HCT116 (cell line): ENCODE measurements around the gene TIPRL. TPM values are rescaled to one million over a fixed set of nuclear protein-coding genes. Genes with fewer than 3 reads are reported as not detected.

Experiments used
- ATAC-seq: fragments of 200-7000 bp; cut with Tn5 transposase; 2 replicates; pipeline ENCODE4 v1.9.1; 2020; ENCODE audit warnings: mild to moderate bottlenecking, moderate library complexity
- BruUV-seq: library from RNA; stranded (reverse); fragments of 400-500 nt; replicated peaks from 2 replicates; lab custom pipeline; 2021; lab: Mats Ljungman, UMichigan
- CTCF ChIA-PET: fragments of 300-600 bp; sonication (Branson Sonifier 250); formaldehyde crosslinking; loops from one replicate; lab custom pipeline; 2021; ENCODE audit warnings: antibody characterized with exemption; lab: Charles Lee
- POLR2A ChIA-PET: fragments of 300-600, 350-600 bp; sonication (Branson Sonifier 250); formaldehyde crosslinking; loops from one replicate; lab custom pipeline; 2021; ENCODE audit warnings: antibody characterized with exemption; lab: Charles Lee
- RAD21 ChIA-PET, 2 experiments: fragments of 300-600 bp; sonication (Branson Sonifier 250); formaldehyde crosslinking; loops; one replicate each; lab custom pipeline; 2023; ENCODE audit warnings: low total read pairs in 2 of 2; ENCODE audit not compliant: uncharacterized antibody in 2 of 2, unreplicated experiment in 2 of 2, low non-redundant PET in 1 of 2; lab: Charles Lee
- DNase-seq: peaks from one replicate; pipeline ENCODE4 v3.0.0-alpha.2; 2010; ENCODE audit warnings: low read depth, low spot score
- H2AFZ ChIP-seq: fragments of 200-600 bp; shearing (Covaris generic), sonication (generic); 2 replicates; pipeline ENCODE4 v1.6.1; 2017; ENCODE audit warnings: low read depth, mixed run types, mixed read lengths, antibody characterized with exemption, low read length; ENCODE audit not compliant: poor library complexity, severe bottlenecking
- H3K27ac ChIP-seq: 2 replicates; pipeline ENCODE4 v1.5.1; 2012; ENCODE audit warnings: low read depth, low read length
- H3K27me3 ChIP-seq: fragments of 200-600 bp; sonication (generic); 2 replicates; pipeline ENCODE4 v1.6.1; 2016; ENCODE audit warnings: mixed run types, low read length, mixed read lengths; ENCODE audit not compliant: insufficient read depth
- H3K36me3 ChIP-seq, 2 experiments: fragments of 200-500 bp in 1 of 2; fragments of 200-600 bp in 1 of 2; sonication (Bioruptor generic) in 1 of 2; sonication (generic) in 1 of 2; 2 replicates each; pipeline versions ENCODE4 v1.5.1 to v1.6.1; 2014 to 2016; ENCODE audit warnings: low read length in 2 of 2, inconsistent platforms in 1 of 2, mixed read lengths in 1 of 2, mixed run types in 1 of 2; ENCODE audit not compliant: insufficient read depth in 2 of 2, control insufficient read depth in 1 of 2
- H3K4me1 ChIP-seq, 2 experiments: fragments of 200-600 bp in 1 of 2; sonication (generic) in 1 of 2; 2 replicates each; pipeline versions ENCODE4 v1.5.1 to v1.6.1; 2012 to 2017; ENCODE audit warnings: low read length in 2 of 2, inconsistent platforms in 1 of 2, mild to moderate bottlenecking in 1 of 2, mixed read lengths in 1 of 2, mixed run types in 1 of 2, moderate library complexity in 1 of 2; ENCODE audit not compliant: insufficient read depth in 2 of 2, control insufficient read depth in 1 of 2
- H3K4me2 ChIP-seq: fragments of 200-600 bp; sonication (generic); 2 replicates; pipeline ENCODE4 v1.6.1; 2017; ENCODE audit warnings: mixed run types, low read length, mixed read lengths
- H3K4me3 ChIP-seq, 2 experiments: fragments of 200-600 bp in 1 of 2; sonication (generic) in 1 of 2; replicated peaks in 1 of 2; 2 replicates each; pipeline ENCODE4 v1.5.1; 2011 to 2016; ENCODE audit warnings: low read length in 2 of 2, control low read depth in 1 of 2, low read depth in 1 of 2, mild to moderate bottlenecking in 1 of 2, mixed read lengths in 1 of 2, mixed run types in 1 of 2
- H3K79me2 ChIP-seq: fragments of 200-600 bp; sonication (generic); 2 replicates; pipeline ENCODE4 v1.6.1; 2017; ENCODE audit warnings: mild to moderate bottlenecking, mixed run types, low read length, moderate library complexity, mixed read lengths; ENCODE audit not compliant: insufficient read depth
- H3K9ac ChIP-seq: fragments of 200-600 bp; sonication (generic); 2 replicates; pipeline ENCODE4 v1.6.1; 2016; ENCODE audit warnings: low read length, mixed read lengths
- H3K9me2 ChIP-seq: fragments of 200-600 bp; sonication (generic), shearing (Covaris generic); 2 replicates; pipeline ENCODE4 v1.6.1; 2017; ENCODE audit warnings: mixed run types, mild to moderate bottlenecking, moderate library complexity; ENCODE audit not compliant: insufficient read depth
- H3K9me3 ChIP-seq, 2 experiments: fragments of 200-500 bp in 1 of 2; fragments of 200-600 bp in 1 of 2; sonication (Bioruptor generic) in 1 of 2; sonication (generic) in 1 of 2; 2 replicates each; pipeline ENCODE4 v1.6.1; 2014 to 2017; ENCODE audit warnings: low read length in 2 of 2, mixed read lengths in 2 of 2, inconsistent platforms in 1 of 2, low read depth in 1 of 2, mild to moderate bottlenecking in 1 of 2, mixed run types in 1 of 2, moderate library complexity in 1 of 2; ENCODE audit not compliant: control insufficient read depth in 1 of 2, insufficient read depth in 1 of 2
- H4K20me1 ChIP-seq: fragments of 200-600 bp; sonication (generic), shearing (Covaris generic); 2 replicates; pipeline ENCODE4 v1.6.1; 2017; ENCODE audit warnings: mixed run types, mild to moderate bottlenecking, moderate library complexity; ENCODE audit not compliant: insufficient read depth
- CBX3 ChIP-seq: IDR thresholded peaks from 2 replicates; pipeline ENCODE4 v1.6.1; 2012; ENCODE audit warnings: low read depth
- ELF1 ChIP-seq: IDR thresholded peaks from 2 replicates; pipeline ENCODE4 v1.6.1; 2012; ENCODE audit warnings: low read depth, borderline replicate concordance
- EZH2phosphoT487 ChIP-seq: fragments of 200-600 bp; IDR thresholded peaks from 2 replicates; pipeline ENCODE4 v1.6.1; 2018; ENCODE audit warnings: antibody characterized with exemption, borderline replicate concordance
- POLR2A ChIP-seq: IDR thresholded peaks from 2 replicates; pipeline ENCODE4 v1.7.0; 2011; ENCODE audit warnings: borderline replicate concordance; ENCODE audit not compliant: insufficient read depth, insufficient read length; ENCODE audit errors: extremely low read depth
- POLR2AphosphoS5 ChIP-seq: IDR thresholded peaks from 2 replicates; pipeline ENCODE4 v1.6.1; 2011; ENCODE audit warnings: mild to moderate bottlenecking, low read depth, low read length, moderate library complexity
- SP1 ChIP-seq: IDR thresholded peaks from 2 replicates; pipeline ENCODE4 v1.6.1; 2012; ENCODE audit warnings: low read depth
- YY1 ChIP-seq: IDR thresholded peaks from 2 replicates; pipeline ENCODE4 v1.6.1; 2011; ENCODE audit warnings: low read length, low read depth, moderate library complexity, mild to moderate bottlenecking; ENCODE audit not compliant: insufficient replicate concordance; ENCODE audit errors: extremely low read depth
- ZBTB33 ChIP-seq: IDR thresholded peaks from 2 replicates; pipeline ENCODE4 v1.6.1; 2011; ENCODE audit warnings: mild to moderate bottlenecking, low read length, moderate library complexity; ENCODE audit not compliant: insufficient replicate concordance; ENCODE audit errors: extremely low read depth
- ZNF274 ChIP-seq: fragments of 200-500 bp; sonication (Bioruptor generic); IDR thresholded peaks from 2 replicates; pipeline ENCODE4 v1.6.1; 2014; ENCODE audit warnings: mild to moderate bottlenecking, low read depth, low read length, inconsistent platforms
- intact Hi-C: fragments of 100-400 bp; cut with micrococcal nuclease; formaldehyde crosslinking; loops from 2 replicates; pipeline ENCODE4 v1.10.0; 2022
- total RNA-seq: library from RNA; stranded (reverse); gene quantifications from one replicate; pipeline ENCODE4 v1.2.1, GENCODE V29; 2021; ENCODE audit not compliant: unreplicated experiment
- TF ChIP-seq, protein P1 (sequence below): IDR thresholded peaks from 2 replicates; pipeline ENCODE4 v1.6.1; 2012; ENCODE audit warnings: low read depth
- TF ChIP-seq, protein P2 (sequence below), 3 experiments: fragments of 200-600 bp in 1 of 3; sonication (generic) in 1 of 3; IDR thresholded peaks in 2 of 3; conservative IDR thresholded peaks in 1 of 3; 2 replicates each; pipeline ENCODE4 v1.5.1; 2012 to 2017; ENCODE audit warnings: low read depth in 2 of 3, low read length in 2 of 3, antibody characterized with exemption in 1 of 3, borderline replicate concordance in 1 of 3, control low read depth in 1 of 3, mild to moderate bottlenecking in 1 of 3, mixed read lengths in 1 of 3, mixed run types in 1 of 3, moderate library complexity in 1 of 3; ENCODE audit not compliant: insufficient read depth in 1 of 3

The TIPRL gene
- total RNA-seq, 1 experiment from 2014 or later = 36.4 TPM

- Histone ChIP-seq H3K9ac (no peak overlapping the region), H3K79me2 (no peaks in the 10 kb centered on the region), H3K27me3 (no peaks in the 10 kb centered on the region), H3K4me3 (no peak overlapping the region), H3K4me1 (no peaks in the 10 kb centered on the region), H4K20me1 (no peaks in the 10 kb centered on the region), H3K27ac (no peak overlapping the region), H3K36me3 (no peaks in the 10 kb centered on the region), H3K9me3 (no peaks in the 10 kb centered on the region), H2AFZ (no peak overlapping the region), H3K4me2 (no peak overlapping the region), H3K9me2 (no peaks in the 10 kb centered on the region)
- intact Hi-C loops = no loop called here
- DNase-seq = no peak
- no peak for ATAC-seq
- POLR2A ChIA-PET = no interaction called here
- BruUV-seq = no TSS peak
- CTCF ChIA-PET = no interaction called here
- TF ChIP-seq EZH2phosphoT487 (no peak), POLR2AphosphoS5 (no peak), POLR2A (no peak), SP1 (no peak), CBX3 (no peak), ELF1 (no peak), ZBTB33 (no peak), YY1 (no peak), ZNF274 (no peak)
- TF ChIP-seq, protein P1, sequence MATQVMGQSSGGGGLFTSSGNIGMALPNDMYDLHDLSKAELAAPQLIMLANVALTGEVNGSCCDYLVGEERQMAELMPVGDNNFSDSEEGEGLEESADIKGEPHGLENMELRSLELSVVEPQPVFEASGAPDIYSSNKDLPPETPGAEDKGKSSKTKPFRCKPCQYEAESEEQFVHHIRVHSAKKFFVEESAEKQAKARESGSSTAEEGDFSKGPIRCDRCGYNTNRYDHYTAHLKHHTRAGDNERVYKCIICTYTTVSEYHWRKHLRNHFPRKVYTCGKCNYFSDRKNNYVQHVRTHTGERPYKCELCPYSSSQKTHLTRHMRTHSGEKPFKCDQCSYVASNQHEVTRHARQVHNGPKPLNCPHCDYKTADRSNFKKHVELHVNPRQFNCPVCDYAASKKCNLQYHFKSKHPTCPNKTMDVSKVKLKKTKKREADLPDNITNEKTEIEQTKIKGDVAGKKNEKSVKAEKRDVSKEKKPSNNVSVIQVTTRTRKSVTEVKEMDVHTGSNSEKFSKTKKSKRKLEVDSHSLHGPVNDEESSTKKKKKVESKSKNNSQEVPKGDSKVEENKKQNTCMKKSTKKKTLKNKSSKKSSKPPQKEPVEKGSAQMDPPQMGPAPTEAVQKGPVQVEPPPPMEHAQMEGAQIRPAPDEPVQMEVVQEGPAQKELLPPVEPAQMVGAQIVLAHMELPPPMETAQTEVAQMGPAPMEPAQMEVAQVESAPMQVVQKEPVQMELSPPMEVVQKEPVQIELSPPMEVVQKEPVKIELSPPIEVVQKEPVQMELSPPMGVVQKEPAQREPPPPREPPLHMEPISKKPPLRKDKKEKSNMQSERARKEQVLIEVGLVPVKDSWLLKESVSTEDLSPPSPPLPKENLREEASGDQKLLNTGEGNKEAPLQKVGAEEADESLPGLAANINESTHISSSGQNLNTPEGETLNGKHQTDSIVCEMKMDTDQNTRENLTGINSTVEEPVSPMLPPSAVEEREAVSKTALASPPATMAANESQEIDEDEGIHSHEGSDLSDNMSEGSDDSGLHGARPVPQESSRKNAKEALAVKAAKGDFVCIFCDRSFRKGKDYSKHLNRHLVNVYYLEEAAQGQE = no peak
- TF ChIP-seq, protein P2, sequence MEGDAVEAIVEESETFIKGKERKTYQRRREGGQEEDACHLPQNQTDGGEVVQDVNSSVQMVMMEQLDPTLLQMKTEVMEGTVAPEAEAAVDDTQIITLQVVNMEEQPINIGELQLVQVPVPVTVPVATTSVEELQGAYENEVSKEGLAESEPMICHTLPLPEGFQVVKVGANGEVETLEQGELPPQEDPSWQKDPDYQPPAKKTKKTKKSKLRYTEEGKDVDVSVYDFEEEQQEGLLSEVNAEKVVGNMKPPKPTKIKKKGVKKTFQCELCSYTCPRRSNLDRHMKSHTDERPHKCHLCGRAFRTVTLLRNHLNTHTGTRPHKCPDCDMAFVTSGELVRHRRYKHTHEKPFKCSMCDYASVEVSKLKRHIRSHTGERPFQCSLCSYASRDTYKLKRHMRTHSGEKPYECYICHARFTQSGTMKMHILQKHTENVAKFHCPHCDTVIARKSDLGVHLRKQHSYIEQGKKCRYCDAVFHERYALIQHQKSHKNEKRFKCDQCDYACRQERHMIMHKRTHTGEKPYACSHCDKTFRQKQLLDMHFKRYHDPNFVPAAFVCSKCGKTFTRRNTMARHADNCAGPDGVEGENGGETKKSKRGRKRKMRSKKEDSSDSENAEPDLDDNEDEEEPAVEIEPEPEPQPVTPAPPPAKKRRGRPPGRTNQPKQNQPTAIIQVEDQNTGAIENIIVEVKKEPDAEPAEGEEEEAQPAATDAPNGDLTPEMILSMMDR (IDR thresholded peaks at IDR 0.05 in 2 of 3, conservative IDR thresholded peaks at IDR 0.05 in 1 of 3; ENCODE audit: borderline replicate concordance in 1 of 3, insufficient read depth in 1 of 3, low read depth in 2 of 3, low read length in 2 of 3) = no peak
- RAD21 ChIA-PET = no interaction called here
Observed at GRCh38 chr1:168210312-168210711, 31.6 kb downstream of the TIPRL start.
